Fibroblast of skin of right quadriceps (primary cell): Measurements from ENCODE around the gene ZNF529.

Source experiments
- DNase-seq: peaks from one replicate; pipeline ENCODE4 v3.0.0-alpha.2; 2013

ZNF529 gene

DNA sequence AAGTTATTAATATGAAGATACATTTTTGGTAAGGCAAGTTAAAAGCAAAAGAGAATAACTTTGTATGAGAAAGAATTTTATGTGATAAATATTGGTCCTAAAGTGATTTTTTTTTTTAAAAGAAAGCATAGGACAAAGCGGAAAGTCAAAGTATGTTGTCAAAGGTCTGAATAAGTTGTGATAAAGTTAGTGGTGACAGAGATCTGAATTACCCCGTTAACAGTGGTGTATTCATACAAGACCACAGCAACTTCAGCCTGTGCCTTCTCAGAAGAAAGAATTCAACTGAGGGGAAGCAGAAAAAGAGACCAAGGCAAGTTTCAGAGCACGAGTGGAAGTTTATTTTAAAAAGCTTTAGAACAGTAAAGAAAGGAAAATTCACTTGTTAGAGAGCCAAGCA is 64.8 kb downstream of the ZNF529 start:
- DNase-seq, result no peak

DNA sequence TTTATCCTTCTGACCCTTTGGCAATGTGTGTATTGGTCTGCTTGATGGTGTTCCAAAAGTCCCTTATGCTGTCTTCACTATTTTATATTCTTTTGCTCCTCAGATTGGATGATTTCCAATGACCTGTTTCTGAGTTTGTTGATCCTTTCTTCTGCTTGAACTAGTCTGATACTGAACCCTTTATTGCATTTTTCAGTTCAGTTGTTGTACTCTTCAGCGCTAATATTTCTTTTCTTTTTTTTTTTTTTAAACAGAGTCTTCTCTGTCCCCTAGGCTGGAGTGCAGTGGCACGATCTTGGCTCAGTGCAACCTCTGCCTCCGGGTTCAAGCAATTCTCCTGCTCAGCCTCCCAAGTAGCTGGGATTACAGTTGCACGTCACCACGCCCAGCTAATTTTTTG is 71.1 kb downstream of the ZNF529 start:
- DNase-seq, result no peak

DNA sequence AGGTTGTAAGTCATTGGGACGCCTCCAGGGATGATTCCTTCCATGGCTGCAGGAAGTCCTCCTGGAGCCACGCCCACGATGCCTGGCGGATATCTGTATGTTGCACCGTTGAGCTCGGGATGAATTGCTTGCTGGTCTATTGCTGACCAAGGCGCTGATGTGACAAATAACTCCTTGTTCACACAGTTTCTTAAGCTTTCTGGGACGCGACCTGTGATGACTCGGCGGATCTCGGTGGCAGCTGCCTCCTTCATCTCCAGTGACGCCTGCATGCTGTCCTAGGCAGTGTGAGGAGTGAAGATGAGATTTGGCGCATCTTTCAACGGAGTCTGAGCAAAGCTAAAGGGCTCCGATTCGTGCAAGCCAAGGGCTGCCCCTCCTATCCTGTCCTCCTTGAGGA is 76.1 kb downstream of the ZNF529 start:
- no peak for DNase-seq
